IMR-90 (cell line): ENCODE data around the gene C1QL2. TPM values are rescaled to one million over a fixed set of nuclear protein-coding genes. Genes with fewer than 3 reads are reported as not detected.

ENCODE experiments used
- ATAC-seq: fragments of 200-7000 bp; cut with Tn5 transposase; 2 replicates; pipeline ENCODE4 v1.9.1; 2020; ENCODE audit warnings: low read depth, mild to moderate bottlenecking, moderate library complexity
- BruUV-seq: library from RNA; stranded (reverse); fragments of 400-500 nt; replicated peaks from 2 replicates; lab custom pipeline; 2021; lab: Mats Ljungman, UMichigan
- CTCF ChIA-PET: fragments of 300-600 bp; formaldehyde crosslinking; extraction: SDS; loops from one replicate; lab custom pipeline; 2021; ENCODE audit warnings: antibody characterized with exemption; lab: Yijun Ruan, JAX
- POLR2A ChIA-PET: fragments of 300-600 bp; sonication (Branson Sonifier 250); formaldehyde crosslinking; loops from one replicate; lab custom pipeline; 2022; ENCODE audit warnings: antibody characterized with exemption; ENCODE audit not compliant: unreplicated experiment; lab: Charles Lee
- DNase-seq: peaks from one replicate; pipeline ENCODE4 v3.0.0; 2013
- H2AFZ ChIP-seq: replicated peaks from 2 replicates; pipeline ENCODE3; 2013; ENCODE audit warnings: low read length, mild to moderate bottlenecking; ENCODE audit not compliant: poor library complexity
- H2AK5ac ChIP-seq: 2 replicates; pipeline ENCODE4 v1.6.1; 2013; ENCODE audit warnings: low read depth, low read length, inconsistent platforms
- H2AK9ac ChIP-seq: replicated peaks from 2 replicates; pipeline ENCODE3; 2013; ENCODE audit warnings: mild to moderate bottlenecking, low read depth, low read length, moderate library complexity; ENCODE audit not compliant: poor library complexity
- H2BK120ac ChIP-seq: 2 replicates; pipeline ENCODE4 v1.6.1; 2013; ENCODE audit warnings: low read depth, low read length, inconsistent platforms
- H2BK15ac ChIP-seq: 3 replicates; pipeline ENCODE4 v1.6.1; 2013; ENCODE audit warnings: low read depth, low read length, inconsistent platforms
- H2BK20ac ChIP-seq: 2 replicates; pipeline ENCODE4 v1.6.1; 2013; ENCODE audit warnings: low read depth, mild to moderate bottlenecking, inconsistent platforms, low read length, moderate library complexity
- H2BK5ac ChIP-seq: 2 replicates; pipeline ENCODE4 v1.6.1; 2013; ENCODE audit warnings: mild to moderate bottlenecking, low read depth, low read length, inconsistent platforms; ENCODE audit not compliant: poor library complexity, severe bottlenecking
- H3K14ac ChIP-seq: replicated peaks from 2 replicates; pipeline ENCODE4 v1.6.1; 2013; ENCODE audit warnings: low read depth, low read length, inconsistent platforms
- H3K18ac ChIP-seq: 2 replicates; pipeline ENCODE4 v1.6.1; 2013; ENCODE audit warnings: low read depth, low read length, control low read depth
- H3K23ac ChIP-seq: 2 replicates; pipeline ENCODE4 v1.6.1; 2013; ENCODE audit warnings: low read depth, low read length, inconsistent platforms
- H3K27ac ChIP-seq: 2 replicates; pipeline ENCODE4 v1.5.1; 2013; ENCODE audit warnings: mild to moderate bottlenecking, control low read depth, low read length; ENCODE audit not compliant: insufficient read depth
- H3K27me3 ChIP-seq: 2 replicates; pipeline ENCODE4 v1.6.1; 2013; ENCODE audit warnings: low read length; ENCODE audit not compliant: control insufficient read depth, insufficient read depth
- H3K36me3 ChIP-seq: 2 replicates; pipeline ENCODE4 v1.6.1; 2013; ENCODE audit warnings: low read length, mixed read lengths; ENCODE audit not compliant: control insufficient read depth, insufficient read depth
- H3K4ac ChIP-seq: 2 replicates; pipeline ENCODE4 v1.6.1; 2013; ENCODE audit warnings: low read depth, low read length, inconsistent platforms
- H3K4me1 ChIP-seq: 2 replicates; pipeline ENCODE4 v1.6.1; 2013; ENCODE audit warnings: low read length, mixed read lengths; ENCODE audit not compliant: control insufficient read depth, insufficient read depth
- H3K4me2 ChIP-seq: 2 replicates; pipeline ENCODE4 v1.6.1; 2013; ENCODE audit warnings: low read depth, mild to moderate bottlenecking, control low read depth, low read length, moderate library complexity
- H3K4me3 ChIP-seq: 2 replicates; pipeline ENCODE4 v1.5.1; 2013; ENCODE audit warnings: low read depth, mild to moderate bottlenecking, control low read depth, low read length, moderate library complexity; ENCODE audit not compliant: insufficient read depth
- H3K56ac ChIP-seq: 2 replicates; pipeline ENCODE4 v1.6.1; 2013; ENCODE audit warnings: low read length, inconsistent platforms; ENCODE audit not compliant: insufficient read depth; ENCODE audit errors: extremely low read depth
- H3K79me1 ChIP-seq, 2 experiments: 2 replicates each; pipeline ENCODE4 v1.6.1; 2013; ENCODE audit warnings: low read length in 2 of 2, inconsistent platforms in 1 of 2, low read depth in 1 of 2
- H3K9ac ChIP-seq: 2 replicates; pipeline ENCODE4 v1.6.1; 2013; ENCODE audit warnings: low read depth, low read length, control low read depth
- H3K9me1 ChIP-seq: 2 replicates; pipeline ENCODE4 v1.6.1; 2013; ENCODE audit warnings: low read length, inconsistent platforms; ENCODE audit not compliant: insufficient read depth
- H3K9me3 ChIP-seq: 2 replicates; pipeline ENCODE4 v1.6.1; 2013; ENCODE audit warnings: low read length; ENCODE audit not compliant: control insufficient read depth, insufficient read depth
- H4K20me1 ChIP-seq: 2 replicates; pipeline ENCODE4 v1.6.1; 2013; ENCODE audit warnings: low read length, inconsistent platforms; ENCODE audit not compliant: insufficient read depth
- H4K5ac ChIP-seq: 2 replicates; pipeline ENCODE4 v1.6.1; 2013; ENCODE audit warnings: mild to moderate bottlenecking, low read depth, low read length, control low read depth
- H4K8ac ChIP-seq, 2 experiments: 2 replicates each; pipeline ENCODE4 v1.6.1; 2013; ENCODE audit warnings: low read depth in 2 of 2, low read length in 2 of 2, control low read depth in 1 of 2, inconsistent platforms in 1 of 2
- H4K91ac ChIP-seq: 2 replicates; pipeline ENCODE4 v1.6.1; 2013; ENCODE audit warnings: low read depth, low read length, inconsistent platforms; ENCODE audit not compliant: insufficient read depth
- MXI1 ChIP-seq: IDR thresholded peaks from 2 replicates; pipeline ENCODE4 v1.6.1; 2012; ENCODE audit warnings: low read depth, mild to moderate bottlenecking, low read length, moderate library complexity, borderline replicate concordance
- WGBS, 2 experiments: methylation state at CpG; one replicate each; pipeline versions ENCODE4 v1.1.5 to v1.1.7; 2013; ENCODE audit warnings: missing lambda C conversion rate in 2 of 2; ENCODE audit not compliant: insufficient read length in 1 of 2; ENCODE audit errors: extremely low coverage in 2 of 2; 5-methylcytosine and 5-hydroxymethylcytosine counted together
- dilution Hi-C: fragments of 300-500 bp; cut with HindIII; formaldehyde crosslinking; loops from one replicate; pipeline ENCODE4 v1.14.3; 2018; ENCODE audit warnings: low sequenced_read_pairs; ENCODE audit not compliant: unreplicated experiment
- in situ Hi-C: fragments of 300-500 bp; cut with MboI; formaldehyde crosslinking; loops from 3 replicates; pipeline ENCODE4 v1.14.3; 2019; ENCODE audit warnings: low sequenced_read_pairs, inconsistent platforms, mixed read lengths
- intact Hi-C: fragments of 100-400 bp; cut with micrococcal nuclease; formaldehyde crosslinking; loops from 2 replicates; pipeline ENCODE4 v1.10.0; 2022
- polyA plus RNA-seq, 3 experiments: library from polyadenylated mRNA; depleted of rRNA; stranded (reverse); fragments of >200 nt; gene quantifications; 2 replicates each; pipeline ENCODE4 v1.2.3, GENCODE V29; 2012; ENCODE audit warnings: low replicate concordance in 1 of 3
- total RNA-seq: library from RNA; depleted of rRNA; stranded (reverse); fragments of >200 nt; gene quantifications from 2 replicates; pipeline ENCODE4 v1.2.3, GENCODE V29; 2012
- TF ChIP-seq, protein P1 (sequence below): fragments of 150-350 bp; IDR thresholded peaks from 2 replicates; pipeline ENCODE4 v1.6.1; 2017; ENCODE audit warnings: mild to moderate bottlenecking, antibody characterized with exemption, low read length, low read depth

Gene C1QL2
- total and polyA plus RNA-seq, 2 of the 4 experiments (the other 2 are of a cell fraction), result not detected

DNA sequence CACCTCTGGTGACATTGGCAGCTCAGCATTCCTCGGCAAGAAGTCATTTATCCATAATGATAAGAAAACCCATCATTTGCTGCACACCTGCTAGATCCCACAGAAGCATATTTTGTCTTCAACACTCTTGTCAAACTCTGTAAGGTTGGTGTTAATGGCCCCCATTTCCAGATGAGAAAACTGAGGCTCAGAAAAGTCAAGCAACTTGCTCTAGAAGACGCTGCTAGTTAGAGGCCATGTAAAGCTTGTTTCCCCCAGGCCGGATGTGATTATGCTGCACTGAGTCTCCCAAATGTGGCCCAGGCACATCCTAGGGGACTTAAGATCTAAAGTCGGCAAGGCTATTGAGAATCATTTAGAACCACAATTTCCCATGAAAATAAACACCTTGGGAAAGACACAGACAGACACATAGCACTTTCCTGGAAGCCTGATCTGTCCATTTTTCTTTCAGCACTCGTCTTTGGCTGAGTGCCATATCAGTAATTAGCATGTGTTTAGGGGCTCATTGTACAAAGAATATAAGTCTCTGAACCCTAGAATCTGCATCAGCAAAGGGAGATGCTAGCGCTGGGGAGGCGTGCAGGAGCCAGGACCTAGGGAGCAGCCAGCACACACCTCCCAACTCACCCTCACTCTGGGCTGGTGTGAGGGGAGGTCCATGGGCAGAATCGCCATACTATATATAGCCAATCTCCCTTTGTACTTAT is 39.3 kb downstream of the C1QL2 start:
- H3K27ac ChIP-seq, result no peak overlapping the region
- H2AK9ac ChIP-seq, result no peak overlapping the region
- ChIA-PET CTCF (no interaction called here), POLR2A (no interaction called here)
- no peaks in the 10 kb centered on the region for H4K20me1 ChIP-seq
- H4K91ac ChIP-seq, result no peak overlapping the region
- no peak overlapping the region for H3K18ac ChIP-seq
- no peak overlapping the region for H3K9ac ChIP-seq
- no peak overlapping the region for H2BK5ac ChIP-seq
- no peak overlapping the region for H4K8ac ChIP-seq
- H3K56ac ChIP-seq, result no peak overlapping the region
- no peak overlapping the region for H2BK20ac ChIP-seq
- no peak overlapping the region for H4K5ac ChIP-seq
- no peak overlapping the region for H2AFZ ChIP-seq
- no peaks in the 10 kb centered on the region for H3K79me1 ChIP-seq
- H3K9me3 ChIP-seq, result no peaks in the 10 kb centered on the region
- no peak overlapping the region for H2BK120ac ChIP-seq
- no peak overlapping the region for H3K4ac ChIP-seq
- intact Hi-C loops, result no loop called here
- no peak overlapping the region for H3K14ac ChIP-seq
- in situ Hi-C loops, result no loop called here
- H3K36me3 ChIP-seq, result no peaks in the 10 kb centered on the region
- no TSS peak for BruUV-seq
- H3K4me2 ChIP-seq, result no peak overlapping the region
- H3K4me3 ChIP-seq, result no peak overlapping the region
- no peaks in the 10 kb centered on the region for H3K4me1 ChIP-seq
- H2AK5ac ChIP-seq, result no peak overlapping the region
- H3K9me1 ChIP-seq, result no peaks in the 10 kb centered on the region
- dilution Hi-C loops, result no loop called here
- no peak overlapping the region for H3K23ac ChIP-seq
- peaks cover 5% of the 10 kb centered on the region for H3K27me3 ChIP-seq
- no peak for TF ChIP-seq MXI1
- TF ChIP-seq, protein P1, sequence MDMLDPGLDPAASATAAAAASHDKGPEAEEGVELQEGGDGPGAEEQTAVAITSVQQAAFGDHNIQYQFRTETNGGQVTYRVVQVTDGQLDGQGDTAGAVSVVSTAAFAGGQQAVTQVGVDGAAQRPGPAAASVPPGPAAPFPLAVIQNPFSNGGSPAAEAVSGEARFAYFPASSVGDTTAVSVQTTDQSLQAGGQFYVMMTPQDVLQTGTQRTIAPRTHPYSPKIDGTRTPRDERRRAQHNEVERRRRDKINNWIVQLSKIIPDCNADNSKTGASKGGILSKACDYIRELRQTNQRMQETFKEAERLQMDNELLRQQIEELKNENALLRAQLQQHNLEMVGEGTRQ, result no peak
- no peak for ATAC-seq
- no peak overlapping the region for H2BK15ac ChIP-seq
- WGBS, 2 experiments, result 50% methylated on average over 1 of the region's 8 CpGs; no CpG with 5 or more reads in 1 of the 2 experiments
- no peak for DNase-seq
